Heart left ventricle (tissue), 16 donors: Measurements from ENCODE around the gene IDUA. TPM values are rescaled to one million over a fixed set of nuclear protein-coding genes. Genes with fewer than 3 reads are reported as not detected.

ENCODE experiments used
- ATAC-seq, 4 donors: fragments of 200-7000 bp; cut with Tn5 transposase; one replicate each; pipeline ENCODE4 v1.9.1; 2020 to 2022; ENCODE audit warnings: moderate library complexity in 4 of 4, mild to moderate bottlenecking in 3 of 4, moderate number of reproducible peaks in 1 of 4
- DNase-seq, 5 donors: peaks; one replicate each; pipeline ENCODE4 v3.0.0-alpha.2; 2020
- H3K27ac ChIP-seq, 12 donors: fragments of 200-600 bp; sonication (generic) in 4 of 12; one replicate each; pipeline versions ENCODE4 v1.5.0 to v1.8.0; 2016 to 2022; ENCODE audit warnings: mild to moderate bottlenecking in 2 of 12
- H3K27me3 ChIP-seq, 9 donors: fragments of 200-600 bp; sonication (generic) in 2 of 9; one replicate each; pipeline versions ENCODE4 v1.5.1 to v1.8.0; 2016 to 2022; ENCODE audit warnings: mild to moderate bottlenecking in 3 of 9
- H3K36me3 ChIP-seq, 9 donors: fragments of 200-600 bp; sonication (generic) in 2 of 9; one replicate each; pipeline versions ENCODE4 v1.5.0 to v1.8.0; 2018 to 2022; ENCODE audit warnings: mild to moderate bottlenecking in 2 of 9
- H3K4me1 ChIP-seq, 12 donors: fragments of 200-600 bp; sonication (generic) in 4 of 12; one replicate each; pipeline versions ENCODE4 v1.5.0 to v1.8.0; 2016 to 2022; ENCODE audit warnings: mild to moderate bottlenecking in 3 of 12
- H3K4me3 ChIP-seq, 12 donors: fragments of 200-600 bp; sonication (generic) in 4 of 12; one replicate each; pipeline versions ENCODE4 v1.5.0 to v1.8.0; 2017 to 2022; ENCODE audit warnings: mild to moderate bottlenecking in 9 of 12, moderate library complexity in 4 of 12
- H3K9me3 ChIP-seq, 12 donors: fragments of 200-600 bp; sonication (generic) in 4 of 12; one replicate each; pipeline versions ENCODE4 v1.5.0 to v1.8.0; 2016 to 2022; ENCODE audit warnings: mild to moderate bottlenecking in 1 of 12
- POLR2A ChIP-seq, 2 donors: fragments of 450-650 bp; IDR thresholded peaks; one replicate each; pipeline ENCODE4 v1.6.1; 2017; ENCODE audit warnings: antibody characterized with exemption in 2 of 2, mild to moderate bottlenecking in 2 of 2, moderate library complexity in 2 of 2
- WGBS, 4 donors: extraction: QIAGEN DNeasy Blood & Tissue Kit in 2 of 4; methylation state at CpG; one replicate each; pipeline versions ENCODE4 v1.1.5 to v1.1.7; 2013 to 2018; 5-methylcytosine and 5-hydroxymethylcytosine counted together
- intact Hi-C, 10 donors: fragments of 100-400 bp; cut with DNase I; formaldehyde crosslinking; loops; one replicate each; pipeline versions ENCODE4 v1.11.1 to v1.14.2; 2022
- polyA plus RNA-seq, 2 donors: library from polyadenylated mRNA; stranded (reverse); fragments of 200-250 nt; gene quantifications; one replicate each; pipeline ENCODE4 v1.2.3, GENCODE V29; 2013
- total RNA-seq, 9 donors: library from RNA; depleted of rRNA in 2 of 9; stranded (reverse); fragments of >200 nt in 2 of 9; fragmentation: NEBNext Ultra II Directional in 3 of 9; extraction: Animal tissue kit (Norgen Biotek cat#: 25700) in 3 of 9; gene quantifications; one replicate each; pipeline versions ENCODE4 v1.1.0 to v1.2.4, GENCODE V29; 2016 to 2023
- TF ChIP-seq, protein P1 (sequence below), 12 donors: fragments of 200-600 bp; sonication (generic) in 4 of 12; IDR thresholded peaks; one replicate each; pipeline versions ENCODE4 v1.5.0 to v1.8.0; 2018 to 2022; ENCODE audit warnings: antibody characterized with exemption in 12 of 12, mild to moderate bottlenecking in 5 of 12
- donor health status: ischemic (EF 13 %, LVEDD 7.1; RV severe dilation, severe dysfunction).
- donor health status: healthy with polysubstance abuse.
- donor health status: DM: no; HTN: yes; CAD: no.
- donor health status: DM: no; HTN: no; CAD: no.
- donor health status: ischemic (EF 25% LVEDD 6.9; RV normal size, moderate dysfunction).
- donor health status: ischemic (EF 25% LVEDD 5.7; RV mildly dilated, moderate dysfunction).
- donor health status: healthy.
- donor health status: DM: yes; HTN: yes; CAD: no.
- donor health status: ischemic (EF 35%, LVEDD 5.7; RV mildly dilated, moderate dysfunction).
- donor health status: nonischemic (EF 11% LVEDD 7.7; RV severe dilation, severe dysfunction).
- donor health status: DM: yes; HTN: yes; CAD: no.
- donor health status: PGD.
- donor health status: ischemic (EF 29% LVEDD 5.4; RV normal size, mild dysfunction).
- donor health status: nonischemic (EF 23%, LVEDD 6.1; RV moderate dilation, normal function).

The IDUA gene
- total and polyA plus RNA-seq, 11 donors, result 3.2 to 17.4 (median 6.8) TPM

DNA sequence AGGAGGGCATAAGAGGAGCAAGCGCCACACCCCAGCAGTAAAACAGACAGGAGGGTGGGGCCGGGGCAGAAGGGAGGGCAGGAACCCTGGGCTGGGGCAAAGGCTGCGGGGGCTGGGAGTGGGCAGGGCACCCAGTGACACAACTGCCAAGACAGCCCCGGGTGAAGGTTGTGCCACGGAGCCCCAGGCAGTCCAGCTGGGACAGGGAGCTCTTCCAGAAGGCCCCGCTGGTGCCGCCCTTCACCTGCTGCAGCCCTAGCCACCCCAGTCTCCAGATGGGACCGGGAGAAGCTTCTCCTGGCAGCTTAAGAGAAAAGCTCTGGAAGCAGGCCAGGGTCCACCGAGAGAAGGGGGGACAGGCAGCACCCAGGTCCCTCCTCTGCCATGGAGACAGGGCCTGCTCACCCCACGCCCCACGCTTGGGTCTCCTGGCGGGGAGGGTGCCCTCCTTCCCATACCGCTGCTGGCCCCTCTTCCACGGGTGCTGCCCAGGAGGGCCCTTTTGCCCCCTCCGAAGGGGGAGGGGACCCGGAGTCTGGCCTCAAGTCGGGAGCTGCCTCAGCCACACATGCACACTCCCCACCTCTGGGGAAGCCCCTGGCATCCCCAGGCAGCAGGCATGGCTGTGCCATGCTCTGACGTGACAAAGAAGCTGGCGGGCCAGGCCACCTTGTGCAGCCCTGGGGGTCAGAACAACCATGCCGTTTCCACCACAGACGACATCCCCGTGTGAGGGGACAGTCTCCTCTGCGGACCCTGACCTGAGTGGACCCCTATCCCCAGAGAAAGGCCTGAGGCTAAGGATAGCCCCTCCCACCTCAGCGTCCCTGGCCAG, 15.0 kb upstream of the IDUA start:
- no peak for TF ChIP-seq POLR2A (IDR thresholded peaks at IDR 0.05)
- TF ChIP-seq, protein P1, sequence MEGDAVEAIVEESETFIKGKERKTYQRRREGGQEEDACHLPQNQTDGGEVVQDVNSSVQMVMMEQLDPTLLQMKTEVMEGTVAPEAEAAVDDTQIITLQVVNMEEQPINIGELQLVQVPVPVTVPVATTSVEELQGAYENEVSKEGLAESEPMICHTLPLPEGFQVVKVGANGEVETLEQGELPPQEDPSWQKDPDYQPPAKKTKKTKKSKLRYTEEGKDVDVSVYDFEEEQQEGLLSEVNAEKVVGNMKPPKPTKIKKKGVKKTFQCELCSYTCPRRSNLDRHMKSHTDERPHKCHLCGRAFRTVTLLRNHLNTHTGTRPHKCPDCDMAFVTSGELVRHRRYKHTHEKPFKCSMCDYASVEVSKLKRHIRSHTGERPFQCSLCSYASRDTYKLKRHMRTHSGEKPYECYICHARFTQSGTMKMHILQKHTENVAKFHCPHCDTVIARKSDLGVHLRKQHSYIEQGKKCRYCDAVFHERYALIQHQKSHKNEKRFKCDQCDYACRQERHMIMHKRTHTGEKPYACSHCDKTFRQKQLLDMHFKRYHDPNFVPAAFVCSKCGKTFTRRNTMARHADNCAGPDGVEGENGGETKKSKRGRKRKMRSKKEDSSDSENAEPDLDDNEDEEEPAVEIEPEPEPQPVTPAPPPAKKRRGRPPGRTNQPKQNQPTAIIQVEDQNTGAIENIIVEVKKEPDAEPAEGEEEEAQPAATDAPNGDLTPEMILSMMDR (IDR thresholded peaks at IDR 0.05), result no peak
- WGBS, 4 donors, result 68 to 76% (median 71%) methylated on average over 17 to 24 of the region's 24 CpGs
- Histone ChIP-seq H3K4me3 (peak overlapping the region in 9 of 12 donors; percentile 67 to 98 (median 82)), H3K9me3 (no peaks in the 10 kb centered on the region), H3K4me1 (peaks cover 8 to 39% (median 20%) of the 10 kb centered on the region in 12 donors), H3K27me3 (peaks cover 0 to 13% (median 0%) of the 10 kb centered on the region in 9 donors), H3K27ac (no peak overlapping the region), H3K36me3 (peaks cover 0 to under 1% (median 0%) of the 10 kb centered on the region in 9 donors)
- DNase-seq (peak in 1 of 5 donors; percentile 61), ATAC-seq (no peak)
- intact Hi-C loops, result loop anchor here in 1 of 10 donors (5.0 kb wide), 1 partner anchor 40 kb away; the partner anchor contains the start of genes GAK and TMEM175

DNA sequence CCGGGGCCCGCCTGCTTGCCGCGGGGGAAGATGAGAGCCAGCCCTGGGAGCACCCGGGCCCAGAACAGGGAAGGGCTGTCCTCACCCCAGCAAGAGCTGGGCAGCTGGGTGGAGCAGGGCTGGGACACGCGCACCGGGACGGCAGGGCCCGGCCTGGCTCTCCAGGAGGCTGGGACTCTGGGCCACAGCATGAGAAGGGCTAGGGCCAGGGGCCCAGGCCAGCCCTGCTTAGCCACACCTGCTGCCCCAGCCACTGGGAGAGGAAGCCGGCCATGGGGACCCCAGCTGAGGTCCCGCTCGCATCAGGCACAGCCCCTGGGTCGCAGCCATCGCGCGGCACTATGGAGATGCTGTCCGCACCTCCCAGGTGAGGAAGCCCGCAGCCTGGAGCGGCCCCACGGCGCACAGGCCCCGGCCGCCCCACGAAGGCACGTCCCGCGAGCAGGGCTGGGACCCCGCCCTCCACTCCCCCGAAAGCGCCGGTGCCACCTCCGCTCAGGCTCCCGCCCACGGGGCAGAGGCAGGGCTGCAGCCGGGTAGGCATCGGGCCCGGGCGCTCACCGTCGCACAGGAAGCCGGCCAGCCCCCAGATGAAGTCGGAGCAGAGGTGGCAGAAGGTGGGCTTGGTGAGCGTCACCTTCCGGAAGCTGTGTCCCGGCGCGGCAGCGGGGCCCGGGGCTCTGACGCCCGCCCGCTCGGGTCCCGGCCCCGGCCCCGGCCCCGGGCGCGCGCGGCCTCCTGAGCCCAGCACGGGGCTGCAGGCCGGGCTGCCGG, 14.0 kb upstream of the IDUA start:
- DNase-seq (peak in 2 of 5 donors; percentile 46 to 75), ATAC-seq (peak in 3 of 4 donors; percentile 11 to 17 (median 11))
- TF ChIP-seq POLR2A (IDR thresholded peaks at IDR 0.05), result no peak
- TF ChIP-seq, protein P1 (IDR thresholded peaks at IDR 0.05), result no peak
- H3K27me3 ChIP-seq, result peaks cover 0 to 10% (median 0%) of the 10 kb centered on the region in 9 donors
- intact Hi-C loops, result loop anchor here in 1 of 10 donors (5.0 kb wide), 1 partner anchor 41 kb away; the partner anchor contains the start of genes GAK and TMEM175
- peaks cover 8 to 32% (median 20%) of the 10 kb centered on the region in 12 donors for H3K4me1 ChIP-seq
- WGBS, 4 donors, result 0 to 1% (median 1%) methylated on average over 16 to 65 of the region's 65 CpGs
- peak overlapping the region in 4 of 12 donors; percentile 40 to 55 (median 48) for H3K27ac ChIP-seq
- H3K4me3 ChIP-seq, result peak overlapping the region; percentile 55 to 98 (median 78)
- H3K36me3 ChIP-seq, result no peaks in the 10 kb centered on the region
- no peaks in the 10 kb centered on the region for H3K9me3 ChIP-seq

DNA sequence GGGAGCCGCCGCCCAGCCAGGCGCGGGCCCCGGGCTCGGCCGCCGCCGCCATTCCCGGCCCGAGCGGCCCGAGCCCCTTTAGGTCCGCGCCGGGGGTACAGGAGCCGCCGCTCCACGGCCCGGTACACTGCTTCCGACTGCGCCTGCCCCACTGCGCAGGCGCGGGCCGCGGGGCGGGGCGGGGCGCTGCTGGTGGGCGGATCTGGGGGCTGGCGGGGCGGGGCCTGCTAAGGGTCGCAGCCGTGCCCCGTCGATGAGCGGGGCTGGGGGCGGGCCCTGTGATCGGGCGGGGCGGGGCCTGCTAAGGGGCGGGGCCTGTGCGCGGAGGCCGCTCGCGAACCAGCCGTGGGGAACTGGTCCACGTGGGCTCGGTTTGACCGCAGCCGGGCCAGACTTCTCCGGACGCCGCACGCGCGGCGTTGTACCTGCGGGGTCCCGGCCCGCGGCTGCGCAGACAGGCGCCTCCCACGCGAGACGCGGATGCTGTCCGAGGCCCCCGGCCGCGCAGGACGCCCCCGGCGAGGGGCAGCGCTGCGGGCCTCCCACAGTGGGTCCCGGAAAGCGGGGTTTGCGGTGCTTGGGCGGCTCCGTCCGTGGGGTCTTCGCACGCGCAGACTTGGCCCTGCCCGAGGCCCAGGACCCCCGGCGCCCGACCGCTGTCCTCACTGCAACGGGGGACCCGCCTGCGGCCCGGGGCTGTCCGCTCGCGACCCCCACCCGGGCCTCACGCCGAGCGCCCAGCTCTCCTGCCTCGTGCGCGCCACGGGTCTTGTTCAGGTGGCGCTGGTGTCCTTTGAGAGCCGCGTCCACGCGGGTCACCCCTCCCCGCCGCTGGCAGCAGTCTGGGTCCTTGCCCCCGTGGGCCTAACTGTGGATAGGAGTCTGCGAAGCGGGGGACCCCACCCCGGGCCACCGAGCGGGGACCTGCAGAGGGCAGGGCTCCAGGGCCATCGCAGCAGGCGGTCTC, 13.1 kb upstream of the IDUA start, which contains the start of gene DGKQ:
Gene DGKQ, minus strand, starts transcription at position 139 of the 967 bp plus-strand sequence. Its CDS starts 87 bp downstream, at position 52.
- no peaks in the 10 kb centered on the region for H3K36me3 ChIP-seq
- H3K9me3 ChIP-seq, result no peaks in the 10 kb centered on the region
- intact Hi-C loops, result loop anchor here in 1 of 10 donors (5.0 kb wide), 1 partner anchor 41 kb away; the partner anchor contains the start of genes GAK and TMEM175
- peak; percentile 87 to 96 (median 89) for DNase-seq
- peaks cover 0 to 1% (median 0%) of the 10 kb centered on the region in 9 donors for H3K27me3 ChIP-seq
- peak; percentile 90 to 98 (median 97) for ATAC-seq
- peaks cover 8 to 32% (median 19%) of the 10 kb centered on the region in 12 donors for H3K4me1 ChIP-seq
- H3K4me3 ChIP-seq, result peak within 1 kb of the TSS; percentile 55 to 98 (median 78)
- TF ChIP-seq, protein P1 (IDR thresholded peaks at IDR 0.05), result no peak
- TF ChIP-seq POLR2A (IDR thresholded peaks at IDR 0.05), result no peak
- peak within 1 kb of the TSS in 4 of 12 donors; percentile 40 to 55 (median 48) for H3K27ac ChIP-seq
- WGBS, 4 donors, result 23 to 37% (median 29%) methylated on average over 34 to 123 of the region's 123 CpGs
